ENCODE results near the gene GARIN5B.
A peak's percentile ranks its signal among the peaks of the same experiment; 100 is the strongest.

GARIN5B gene

GRCh38 chr19:55346725-55347441 is 16.2 kb downstream of the GARIN5B start:
- TF ChIP-seq, protein P1, sequence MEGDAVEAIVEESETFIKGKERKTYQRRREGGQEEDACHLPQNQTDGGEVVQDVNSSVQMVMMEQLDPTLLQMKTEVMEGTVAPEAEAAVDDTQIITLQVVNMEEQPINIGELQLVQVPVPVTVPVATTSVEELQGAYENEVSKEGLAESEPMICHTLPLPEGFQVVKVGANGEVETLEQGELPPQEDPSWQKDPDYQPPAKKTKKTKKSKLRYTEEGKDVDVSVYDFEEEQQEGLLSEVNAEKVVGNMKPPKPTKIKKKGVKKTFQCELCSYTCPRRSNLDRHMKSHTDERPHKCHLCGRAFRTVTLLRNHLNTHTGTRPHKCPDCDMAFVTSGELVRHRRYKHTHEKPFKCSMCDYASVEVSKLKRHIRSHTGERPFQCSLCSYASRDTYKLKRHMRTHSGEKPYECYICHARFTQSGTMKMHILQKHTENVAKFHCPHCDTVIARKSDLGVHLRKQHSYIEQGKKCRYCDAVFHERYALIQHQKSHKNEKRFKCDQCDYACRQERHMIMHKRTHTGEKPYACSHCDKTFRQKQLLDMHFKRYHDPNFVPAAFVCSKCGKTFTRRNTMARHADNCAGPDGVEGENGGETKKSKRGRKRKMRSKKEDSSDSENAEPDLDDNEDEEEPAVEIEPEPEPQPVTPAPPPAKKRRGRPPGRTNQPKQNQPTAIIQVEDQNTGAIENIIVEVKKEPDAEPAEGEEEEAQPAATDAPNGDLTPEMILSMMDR (IDR thresholded peaks at IDR 0.05; ENCODE audit: insufficient read depth, low read depth, low read length, missing control alignments), result no peak
- H3K4me3 ChIP-seq (ENCODE audit: low read length), result no peak overlapping the region
- DNase-seq (ENCODE audit: low read depth), result no peak

- TF ChIP-seq, protein P1 (IDR thresholded peaks at IDR 0.05; ENCODE audit: insufficient read depth, low read depth, low read length, missing control alignments), result no peak
- H3K4me3 ChIP-seq (ENCODE audit: low read length), result no peak overlapping the region
- no peak for DNase-seq (ENCODE audit: low read depth)
Measured at GRCh38 chr19:55345818-55346724, 17.0 kb downstream of the GARIN5B start.

DNA sequence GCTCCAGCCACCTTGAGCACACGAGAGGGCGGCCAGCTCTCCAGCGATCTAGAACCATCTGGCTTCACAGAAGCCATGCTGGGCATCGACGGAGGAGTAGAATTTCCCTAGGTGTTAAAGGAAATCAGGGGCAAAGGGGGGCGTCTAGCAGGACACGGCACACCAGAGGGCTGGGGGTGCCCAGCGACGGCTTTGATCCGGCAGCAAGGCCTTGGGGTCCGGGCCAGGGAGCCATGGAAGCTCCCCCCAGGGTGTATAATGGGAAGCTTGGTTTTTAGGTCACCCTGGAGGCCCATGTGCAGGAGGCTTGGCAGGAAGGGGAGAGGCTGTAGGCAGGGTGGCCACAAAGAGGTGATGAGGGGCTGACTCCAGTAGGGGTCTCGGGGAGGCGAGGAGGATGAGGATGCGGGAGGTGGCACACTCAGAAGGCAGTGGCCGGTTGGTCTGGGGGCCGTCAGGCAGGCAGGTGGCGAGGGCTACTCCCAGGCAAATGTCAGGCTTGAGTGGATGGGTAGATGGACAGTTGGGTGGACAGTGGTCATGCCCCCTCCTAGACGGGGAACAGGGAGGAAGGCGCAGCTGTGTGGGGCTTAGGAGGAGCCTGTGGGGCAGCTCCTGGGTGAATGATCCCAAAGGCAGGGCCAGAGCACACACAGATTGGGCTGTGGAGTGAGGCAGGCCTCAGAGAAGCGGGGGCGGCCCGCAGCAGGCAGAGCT is 17.8 kb downstream of the GARIN5B start:
- TF ChIP-seq, protein P1 (IDR thresholded peaks at IDR 0.05; ENCODE audit: insufficient read depth, low read depth, low read length, missing control alignments), result no peak
- no peak overlapping the region for H3K4me3 ChIP-seq (ENCODE audit: low read length)
- no peak for DNase-seq (ENCODE audit: low read depth)

DNA sequence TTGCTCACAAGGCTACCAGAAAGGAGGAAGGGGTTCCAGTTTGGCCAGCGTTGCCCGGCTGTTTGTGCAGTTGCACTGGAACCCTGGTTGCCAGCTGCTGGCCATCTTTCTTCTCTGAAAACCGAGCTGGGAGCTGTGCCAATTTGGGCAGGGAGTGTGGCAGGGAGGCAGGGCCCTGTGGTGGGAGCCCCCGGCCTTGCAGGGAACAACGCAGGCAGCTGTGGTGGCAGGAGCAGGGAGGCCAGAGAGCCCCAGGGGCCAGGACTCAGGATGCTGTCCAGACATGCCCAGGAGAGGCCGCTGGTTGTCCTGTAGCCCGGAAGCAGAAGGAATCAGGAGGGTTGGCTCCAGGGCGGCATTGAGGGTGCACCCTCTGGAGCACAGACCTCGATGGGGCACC is 18.6 kb downstream of the GARIN5B start:
- H3K4me3 ChIP-seq (ENCODE audit: low read length), result no peak overlapping the region
- TF ChIP-seq, protein P1 (IDR thresholded peaks at IDR 0.05; ENCODE audit: insufficient read depth, low read depth, low read length, missing control alignments), result peak; percentile 2
- peak; percentile 63 for DNase-seq (ENCODE audit: low read depth)

GRCh38 chr19:55341595-55342531 is 21.2 kb downstream of the GARIN5B start:
- peak overlapping the region; percentile 94 for H3K4me3 ChIP-seq (ENCODE audit: low read length)
- TF ChIP-seq, protein P1 (IDR thresholded peaks at IDR 0.05; ENCODE audit: insufficient read depth, low read depth, low read length, missing control alignments), result no peak
- DNase-seq (ENCODE audit: low read depth), result no peak

- peak overlapping the region; percentile 94 for H3K4me3 ChIP-seq (ENCODE audit: low read length)
- DNase-seq (ENCODE audit: low read depth), result peak; percentile 55
- TF ChIP-seq, protein P1 (IDR thresholded peaks at IDR 0.05; ENCODE audit: insufficient read depth, low read depth, low read length, missing control alignments), result no peak
Measured at GRCh38 chr19:55341171-55341588, 21.9 kb downstream of the GARIN5B start.
